Adrenal gland (tissue), 5 donors: ENCODE results near the gene CCDC81.

Experiments
- CTCF ChIP-seq, 6 experiments: fragments of 450-650 bp in 4 of 6; fragments of 200-600 bp in 2 of 6; sonication (generic) in 1 of 6; IDR thresholded peaks; 1 replicate in 5 of 6; 2 replicates in 1 of 6; pipeline versions ENCODE4 v1.5.1 to v1.8.0; 2016 to 2021; ENCODE audit warnings: antibody characterized with exemption in 6 of 6, mild to moderate bottlenecking in 2 of 6, moderate library complexity in 1 of 6
- POLR2A ChIP-seq, 2 donors: fragments of 450-650 bp; IDR thresholded peaks; one replicate each; pipeline ENCODE4 v1.6.1; 2017; ENCODE audit warnings: antibody characterized with exemption in 2 of 2, mild to moderate bottlenecking in 2 of 2, moderate library complexity in 1 of 2
- donor health status: DM: no; HTN: no; CAD: no.

GRCh38 chr11:86460461-86461385 is 86.0 kb downstream of the CCDC81 start:
- TF ChIP-seq CTCF (IDR thresholded peaks at IDR 0.05) (no peak), POLR2A (IDR thresholded peaks at IDR 0.05) (no peak)
